NCI-H748 (cell line): Measurements from ENCODE around the gene FNDC3B.

ENCODE experiments used
- DNase-seq: peaks from one replicate; lab custom pipeline; 2025; ENCODE audit not compliant: unreplicated experiment; lab: John Stamatoyannopoulos, UW

The FNDC3B gene

DNA sequence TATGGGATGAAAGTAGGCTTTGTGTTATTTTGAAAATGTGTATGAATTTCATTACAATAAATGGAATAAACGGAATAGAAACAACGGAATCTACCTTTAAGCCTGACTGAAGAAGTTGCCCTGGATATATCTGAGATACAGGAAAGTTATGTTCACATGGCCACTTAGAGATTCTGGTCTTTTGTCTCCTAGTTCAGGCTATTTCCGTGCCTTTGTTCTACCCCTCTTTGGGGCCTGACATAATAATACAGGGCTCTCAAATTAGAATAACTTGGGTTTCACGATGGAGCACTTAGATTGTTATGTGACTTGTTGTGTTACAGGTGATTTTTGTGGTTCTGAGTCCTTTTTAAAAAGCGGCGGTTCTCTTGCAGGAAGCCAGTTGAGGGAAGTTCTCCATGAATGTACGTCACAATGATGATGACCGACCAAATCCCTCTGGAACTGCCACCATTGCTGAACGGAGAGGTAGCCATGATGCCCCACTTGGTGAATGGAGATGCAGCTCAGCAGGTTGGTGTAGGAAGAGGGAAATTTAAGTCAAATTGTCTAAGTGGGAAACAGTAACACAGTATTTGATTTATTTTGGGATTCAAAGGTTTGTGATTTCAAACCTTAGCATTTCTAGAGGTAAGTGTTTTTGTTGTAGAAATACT, 72.8 kb downstream of the FNDC3B start:
- no peak for DNase-seq

DNA sequence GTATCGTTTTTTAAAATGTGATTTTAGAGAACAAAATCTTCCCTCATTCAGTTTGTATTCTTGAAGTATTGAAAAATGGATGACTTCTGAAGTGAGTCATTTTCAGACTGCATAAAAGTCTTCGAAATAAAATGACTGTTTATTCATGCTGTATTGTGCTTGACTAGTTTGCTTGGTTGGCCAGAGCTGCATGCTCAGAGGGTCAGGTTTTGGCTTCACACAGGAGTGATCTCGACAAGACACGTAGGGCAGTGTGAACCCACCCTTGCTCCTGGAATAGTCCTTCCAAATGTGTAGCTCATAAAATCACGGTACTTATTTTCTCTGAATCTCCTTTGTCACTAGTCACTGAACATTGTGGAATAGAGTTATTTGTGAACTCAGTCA, 73.3 kb downstream of the FNDC3B start:
- no peak for DNase-seq

DNA sequence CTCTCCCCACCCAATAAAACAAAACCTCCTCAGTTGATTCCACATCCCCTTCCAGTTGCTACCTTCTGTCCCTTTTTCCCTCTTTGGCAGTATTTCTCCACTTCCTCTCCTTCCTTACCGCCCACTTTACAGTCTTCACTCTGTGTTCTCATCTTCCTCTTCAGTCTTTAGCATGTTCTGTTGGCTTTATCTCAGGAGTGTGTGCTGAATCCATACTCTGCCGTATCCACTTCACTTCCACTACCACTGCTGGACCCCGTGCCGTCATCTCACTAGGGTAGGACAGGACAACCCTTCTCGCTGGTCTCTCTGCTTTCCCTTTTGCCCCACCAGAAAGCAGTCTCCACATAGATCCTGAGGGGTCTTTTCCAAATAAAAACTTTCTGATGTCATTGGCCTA, 74.3 kb downstream of the FNDC3B start:
- DNase-seq: no peak

DNA sequence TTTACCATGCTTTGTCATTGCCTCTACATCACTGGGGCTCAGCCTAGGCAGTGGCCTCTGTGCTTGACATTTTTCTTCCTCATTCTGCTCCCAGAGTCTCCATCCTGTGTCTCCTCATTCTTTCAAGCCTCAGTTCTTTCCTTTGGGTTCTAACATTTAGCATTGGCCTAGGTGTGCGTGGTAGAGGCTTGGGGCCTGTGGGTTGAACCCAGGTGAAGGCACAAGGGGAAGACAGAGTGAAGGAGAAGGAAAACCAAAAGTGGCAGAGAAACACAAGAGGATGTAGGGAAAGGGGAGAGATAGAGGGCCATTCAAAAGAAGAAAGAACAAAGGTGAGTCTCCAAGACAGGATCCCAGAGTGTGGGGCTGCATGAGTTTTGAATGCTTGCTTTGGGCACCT, 75.7 kb downstream of the FNDC3B start:
- DNase-seq: no peak

DNA sequence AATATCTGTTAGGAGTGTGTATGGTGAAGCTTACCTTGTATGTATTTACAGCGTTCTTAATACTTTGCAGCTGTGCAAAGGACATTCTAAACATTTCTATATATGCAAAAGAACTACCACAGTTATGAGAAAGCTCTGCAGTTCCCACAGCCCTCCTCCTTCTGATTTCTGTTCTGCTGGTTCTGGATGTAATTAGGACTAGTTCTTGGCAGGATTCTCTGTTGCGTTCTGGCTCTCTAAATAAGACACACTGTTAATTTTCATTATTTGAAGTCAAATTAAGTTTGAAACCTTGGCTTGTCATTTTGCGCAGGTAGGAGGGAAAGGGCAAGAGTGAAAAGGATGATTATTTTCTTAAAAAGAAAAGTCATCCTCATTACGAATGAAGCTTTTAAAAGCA, 76.4 kb downstream of the FNDC3B start:
- DNase-seq: no peak

DNA sequence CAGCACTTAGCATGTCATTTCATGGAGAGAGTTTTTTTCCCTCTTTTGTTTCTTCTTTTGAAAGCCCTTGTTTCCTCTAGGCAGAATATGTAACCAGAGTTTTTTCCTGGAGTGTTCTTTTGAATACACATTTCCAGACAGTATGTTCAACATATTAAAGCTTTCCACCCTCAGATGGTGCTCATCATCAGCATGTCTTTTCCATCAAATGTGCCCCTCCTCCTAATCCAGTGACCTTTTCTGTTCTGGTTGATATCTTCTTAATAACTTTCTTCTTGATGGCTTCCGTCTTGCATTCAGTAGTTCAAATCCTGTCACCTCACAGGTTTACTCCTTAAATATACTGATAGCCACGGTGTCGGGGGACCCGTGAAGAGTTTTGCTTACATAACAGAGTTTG, 78.6 kb downstream of the FNDC3B start:
- no peak for DNase-seq

DNA sequence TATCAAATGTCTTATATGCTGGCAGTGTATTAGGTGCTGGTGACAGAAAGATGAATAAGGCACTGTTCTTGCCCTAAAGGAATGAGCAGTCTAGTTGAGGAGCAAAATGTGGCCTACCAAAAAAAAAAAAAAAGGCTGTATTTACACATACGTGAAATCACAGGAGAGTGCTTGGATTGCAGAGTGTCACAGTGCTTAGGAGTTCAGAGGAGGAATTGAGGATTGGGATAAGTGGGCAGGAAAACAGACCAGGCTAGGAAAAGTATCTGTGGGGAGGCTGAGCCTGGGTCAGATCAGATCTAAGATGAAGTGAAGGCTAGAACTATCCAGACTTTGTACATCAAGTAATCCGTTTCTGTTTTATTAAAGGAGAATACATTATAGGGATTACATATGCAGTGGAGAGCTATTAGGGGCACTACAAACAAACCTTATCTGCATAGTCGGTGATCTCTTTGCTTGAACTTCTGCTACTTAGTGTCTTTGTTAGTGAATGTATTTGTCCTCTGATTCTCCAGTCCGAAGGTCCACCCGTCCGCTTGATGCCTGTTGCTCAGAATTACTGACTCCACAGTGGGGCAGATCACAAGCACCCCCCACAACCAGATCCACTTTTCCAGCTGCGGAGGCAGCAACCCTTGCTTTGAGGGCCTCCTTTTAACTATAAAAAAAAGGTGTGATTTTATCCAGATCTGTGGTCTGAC, 80.0 kb downstream of the FNDC3B start:
- DNase-seq: no peak

DNA sequence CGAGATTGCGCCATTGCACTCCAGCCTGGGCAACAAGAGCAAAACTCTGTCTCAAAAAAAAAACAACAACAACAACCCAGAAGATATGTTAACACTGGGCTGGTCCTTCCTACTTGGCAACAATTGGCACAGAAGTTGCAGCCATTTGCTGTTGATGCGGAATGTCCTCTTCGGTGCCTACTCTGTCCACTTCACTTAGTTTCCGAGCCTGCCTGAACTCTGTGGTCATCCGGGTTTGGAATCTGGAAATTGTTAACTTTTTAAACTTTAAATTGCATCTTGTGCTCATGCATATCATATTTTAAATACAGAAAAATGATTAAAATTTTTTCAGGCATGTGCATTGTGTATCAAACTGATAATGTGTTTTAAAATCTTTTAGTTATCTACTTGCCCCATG, 81.5 kb downstream of the FNDC3B start:
- no peak for DNase-seq

DNA sequence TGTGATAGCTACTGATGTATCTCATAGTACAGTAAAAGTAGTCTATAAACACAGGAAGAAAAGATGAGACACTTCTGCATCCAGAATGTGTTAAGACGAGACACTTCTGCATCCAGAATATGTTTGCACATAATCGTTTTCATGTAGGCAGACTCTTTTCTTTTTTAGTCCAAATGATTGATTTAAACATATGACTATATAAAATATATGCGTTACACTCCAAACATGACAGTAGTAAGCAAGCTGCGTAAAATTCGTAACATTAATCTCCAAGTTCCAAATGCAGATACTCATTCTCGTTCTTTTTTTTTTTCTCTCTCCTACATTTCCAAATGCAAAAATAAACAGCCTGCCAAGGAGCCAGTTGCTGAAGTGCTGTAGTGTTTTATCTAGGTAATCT, 82.6 kb downstream of the FNDC3B start:
- DNase-seq: no peak

DNA sequence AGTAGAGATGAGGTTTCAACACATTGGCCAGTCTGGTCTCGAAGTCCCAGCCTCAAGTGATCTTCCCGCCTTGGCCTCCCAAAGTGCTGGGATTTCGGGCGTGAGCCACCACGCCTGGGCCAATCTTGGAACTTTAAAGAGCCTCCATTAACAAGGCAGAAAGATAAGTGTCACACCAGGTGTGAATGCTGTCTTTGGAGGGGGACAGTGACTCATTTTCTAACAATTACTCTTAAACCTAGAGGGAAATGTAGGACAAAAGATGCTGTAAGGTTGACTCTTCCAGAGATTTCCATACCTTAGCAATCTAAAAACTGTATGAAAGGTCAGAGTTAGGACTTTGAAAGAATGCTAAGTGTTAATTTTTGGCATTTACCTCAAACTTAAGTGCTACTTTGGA, 84.9 kb downstream of the FNDC3B start:
- no peak for DNase-seq

DNA sequence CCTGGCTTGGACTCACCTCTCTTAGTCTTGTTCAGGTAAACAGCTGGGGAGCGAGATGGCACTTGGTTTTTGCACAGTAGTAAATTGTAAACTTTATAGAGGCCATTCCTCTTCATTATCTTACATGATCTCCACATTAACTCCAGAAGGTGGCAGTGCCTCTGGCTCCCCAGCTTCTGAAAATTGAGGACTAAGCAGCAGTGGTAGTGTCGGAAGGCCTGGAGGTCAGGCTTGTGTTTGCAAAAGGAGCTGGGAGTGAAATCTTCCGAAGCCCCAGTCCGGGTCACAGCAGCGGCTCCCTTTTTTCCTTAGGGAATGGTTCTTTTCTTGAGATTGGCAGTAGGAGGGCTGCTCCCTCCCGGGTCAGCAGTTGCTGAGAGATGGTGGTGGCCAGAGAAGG, 85.7 kb downstream of the FNDC3B start:
- no peak for DNase-seq

DNA sequence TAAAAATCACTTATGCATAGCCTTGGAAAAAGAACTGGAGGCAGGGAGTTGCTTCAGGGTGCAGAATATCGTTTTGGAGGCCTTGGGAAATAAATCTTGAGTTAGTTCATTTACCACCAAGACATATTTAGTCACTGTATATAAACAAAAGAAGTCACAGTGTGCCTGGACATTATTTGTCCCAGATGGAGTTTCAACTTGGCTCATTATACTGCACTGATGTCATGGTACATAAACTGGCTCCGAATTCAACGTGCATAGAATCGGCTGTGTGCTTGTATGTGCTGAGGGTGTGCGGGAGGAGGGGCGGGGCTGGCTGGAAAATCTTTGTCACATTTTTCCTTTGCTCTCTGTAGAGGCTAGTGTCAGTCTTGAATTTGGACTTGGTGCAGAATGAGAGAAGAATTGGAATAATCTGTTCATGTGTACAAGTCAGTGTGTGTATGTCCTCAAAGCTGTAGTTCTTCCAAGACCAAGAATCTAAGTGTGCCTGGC, 86.6 kb downstream of the FNDC3B start:
- no peak for DNase-seq

DNA sequence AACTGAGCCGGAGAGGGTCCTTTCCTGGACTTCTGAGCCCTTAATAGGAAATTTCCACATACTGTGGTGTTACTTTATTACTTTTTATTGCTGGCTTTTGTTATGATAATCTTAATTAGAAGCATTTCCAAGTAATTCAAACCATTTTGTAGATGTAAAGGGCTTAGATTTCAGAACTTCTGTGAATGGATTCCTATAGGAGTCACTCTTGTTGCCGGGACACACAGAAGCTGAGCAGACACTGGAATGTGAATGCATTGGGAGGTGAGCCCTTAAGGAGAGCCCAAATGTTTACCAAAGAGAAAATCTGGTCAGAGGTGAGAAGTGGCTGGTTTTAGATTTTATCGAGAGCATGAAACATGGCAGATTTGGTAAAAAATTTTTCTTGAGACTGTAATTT, 87.4 kb downstream of the FNDC3B start:
- DNase-seq: no peak

DNA sequence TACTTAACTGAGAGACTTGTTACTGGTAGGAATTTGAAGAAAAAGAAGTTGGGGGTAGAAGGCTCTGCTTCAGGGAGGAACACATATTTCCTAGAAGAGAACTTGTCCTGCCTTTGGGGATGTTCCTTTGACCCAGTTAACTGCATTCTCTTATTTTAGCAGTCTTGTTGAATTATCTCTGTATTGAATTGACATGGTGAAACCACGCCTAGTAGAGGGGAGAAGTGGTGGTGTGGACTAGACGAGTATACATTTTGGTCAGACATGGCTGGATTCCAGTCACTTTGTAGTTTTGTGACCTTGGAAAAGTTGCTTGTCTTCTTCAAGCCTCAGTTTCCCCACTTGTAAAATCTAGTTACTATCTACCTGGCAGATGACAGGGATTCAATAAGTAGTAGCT, 87.8 kb downstream of the FNDC3B start:
- no peak for DNase-seq

DNA sequence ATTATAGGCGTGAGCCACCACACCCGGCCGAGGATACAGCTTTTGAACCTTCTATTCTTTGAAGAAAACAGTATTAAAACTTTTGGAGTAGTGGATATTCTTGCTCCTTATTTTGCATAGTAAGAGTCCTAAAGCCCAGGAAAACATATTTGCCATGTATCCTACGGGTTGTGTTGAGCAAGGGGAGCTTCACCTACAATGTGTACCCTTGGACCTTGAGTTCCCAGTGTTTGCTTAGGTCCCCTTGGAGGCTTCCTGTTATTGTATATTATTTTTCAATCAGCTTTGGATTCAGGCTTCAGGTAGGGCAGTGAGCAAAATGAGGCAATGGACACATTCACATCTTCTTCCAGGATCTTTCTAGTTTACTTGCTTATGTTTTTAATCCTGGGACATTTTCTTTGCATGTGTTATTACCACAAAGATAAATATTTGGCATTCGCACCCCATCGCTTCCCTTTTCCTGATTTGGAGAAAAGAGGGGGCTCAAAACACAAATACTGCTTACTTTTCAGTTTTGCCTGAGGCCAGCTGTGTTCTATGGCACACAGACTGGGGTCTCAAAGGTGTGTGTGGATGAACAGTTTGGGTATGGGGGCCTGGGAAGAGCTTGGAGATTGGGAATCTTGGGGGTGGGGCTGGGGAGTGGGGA, 88.7 kb downstream of the FNDC3B start:
- no peak for DNase-seq

DNA sequence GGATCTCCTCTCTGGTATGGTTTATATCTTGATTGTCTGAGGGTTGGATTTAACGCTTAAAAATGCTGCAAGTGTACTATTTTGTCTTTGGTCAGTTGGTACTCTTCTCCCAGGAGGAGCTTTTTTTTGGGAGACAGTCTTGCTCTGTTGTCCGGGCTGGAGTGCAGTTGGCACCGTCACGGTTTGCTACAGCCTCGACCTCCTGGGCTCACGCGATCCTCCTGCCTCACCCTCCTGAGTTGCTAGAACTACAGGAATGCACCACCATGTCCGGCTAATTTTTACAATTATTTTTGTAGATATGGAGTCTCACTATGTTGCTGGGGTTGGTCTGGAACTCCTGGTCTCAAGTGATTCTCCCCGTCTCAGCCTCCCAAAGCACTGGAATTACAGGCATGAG, 89.5 kb downstream of the FNDC3B start:
- DNase-seq: no peak

DNA sequence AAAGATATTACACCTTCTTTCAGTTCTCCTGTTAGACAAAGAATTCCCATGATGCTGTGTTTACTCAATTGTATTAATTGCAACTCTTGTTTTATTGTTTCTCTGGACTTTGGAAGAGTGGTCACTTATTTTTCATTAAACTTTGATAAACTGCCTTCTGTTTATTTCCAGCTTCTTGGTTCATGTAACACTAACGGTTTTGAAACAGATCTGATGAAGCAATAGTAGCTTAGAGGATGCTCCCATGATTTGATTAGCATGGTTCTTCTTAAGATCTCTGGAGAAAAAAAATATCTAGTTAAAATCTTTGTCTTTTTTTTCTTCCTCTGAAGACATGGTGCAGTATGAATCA, 90.1 kb downstream of the FNDC3B start:
- DNase-seq: no peak

DNA sequence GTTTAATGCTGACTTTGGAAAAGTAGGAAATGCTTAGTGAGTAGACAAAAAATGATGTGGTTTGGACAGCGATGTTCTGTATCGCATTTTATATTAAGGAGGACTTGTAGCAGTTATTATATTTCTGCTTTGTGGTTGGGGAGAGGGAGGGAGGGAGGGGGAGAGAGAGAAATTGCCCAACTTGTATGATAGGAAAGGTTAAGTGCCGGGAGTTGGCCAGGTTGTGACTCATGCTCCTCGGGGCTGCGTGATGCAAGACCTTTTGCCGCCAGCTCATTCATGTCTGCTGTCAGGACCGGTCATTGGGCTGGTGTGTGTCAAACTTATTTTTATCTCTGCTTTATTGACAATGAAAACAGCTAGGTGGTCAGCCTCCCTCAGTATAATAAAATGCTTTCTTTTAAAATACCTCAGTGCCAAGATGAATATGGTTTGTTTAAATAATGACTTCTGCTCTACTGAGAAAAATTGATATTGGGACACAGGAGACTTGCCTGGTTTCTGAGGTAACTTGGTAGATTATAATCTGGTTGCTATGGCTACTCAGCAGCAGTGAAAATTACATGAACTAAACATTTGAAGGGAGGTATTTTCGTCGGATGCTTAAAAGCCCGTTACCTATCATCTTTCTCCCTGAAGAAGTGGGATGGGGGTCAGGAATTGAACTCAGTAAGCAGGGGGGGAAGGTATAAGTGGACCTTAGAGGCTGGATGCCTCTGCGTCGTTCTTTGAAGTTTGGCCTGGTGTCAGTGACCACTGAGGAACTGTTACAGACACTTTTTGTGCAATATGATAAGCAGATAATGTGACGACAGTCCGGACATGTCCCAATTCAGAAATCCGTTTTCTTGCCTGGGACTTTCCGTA, 90.7 kb downstream of the FNDC3B start:
- no peak for DNase-seq

DNA sequence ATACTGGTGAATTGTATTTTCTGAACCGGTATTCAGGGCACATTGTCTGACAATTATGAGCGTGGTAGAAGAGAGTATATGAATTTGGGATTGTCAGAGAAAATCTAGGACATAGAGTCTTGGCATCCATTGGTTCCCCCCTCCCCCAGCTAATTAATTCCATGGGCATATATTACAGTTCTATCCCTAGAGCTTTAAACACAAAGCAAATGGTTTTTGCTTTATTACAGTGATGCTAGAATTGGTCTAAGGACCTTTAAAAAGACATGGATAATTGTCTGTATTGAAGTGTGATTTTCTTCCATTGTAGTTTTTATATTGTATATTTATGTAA, 91.3 kb downstream of the FNDC3B start:
- DNase-seq: no peak

DNA sequence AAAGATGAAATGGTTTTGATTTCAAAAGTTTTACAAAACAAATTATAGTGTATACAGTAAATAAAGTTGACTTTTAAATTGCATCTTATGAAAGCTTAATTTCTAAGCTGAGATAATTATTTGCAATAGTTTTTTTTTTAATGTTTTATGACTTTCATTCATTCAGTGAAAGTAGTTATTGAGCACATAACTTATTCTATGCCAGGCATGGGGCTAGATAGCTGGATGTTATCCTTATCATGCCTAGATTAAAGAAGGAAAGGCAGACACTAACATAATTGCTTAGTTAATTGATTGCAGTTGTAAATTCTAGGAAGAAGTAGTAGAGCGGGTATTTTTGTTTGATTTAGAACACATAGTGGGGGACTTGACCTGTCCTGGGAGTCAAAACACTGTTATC, 92.4 kb downstream of the FNDC3B start:
- no peak for DNase-seq

DNA sequence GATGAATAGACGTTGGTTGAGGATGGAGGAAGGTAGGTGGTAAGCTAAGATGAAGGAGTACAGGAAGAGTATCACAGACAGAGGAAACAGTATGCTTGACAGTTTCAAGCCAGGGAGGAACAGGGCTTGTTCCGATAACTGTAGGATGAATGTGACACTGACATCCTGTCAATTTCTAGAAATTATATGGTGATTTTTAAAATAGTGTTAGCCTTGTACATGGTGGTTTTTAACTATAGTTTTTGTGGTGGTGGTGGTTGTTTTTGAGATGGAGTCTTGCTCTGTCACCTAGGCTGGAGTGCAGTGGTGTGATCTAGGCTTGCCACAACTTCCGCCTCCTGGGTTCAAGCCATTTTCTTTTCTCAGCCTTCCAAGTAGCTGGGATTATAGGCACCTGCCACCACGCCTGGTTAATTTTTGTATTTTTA, 92.8 kb downstream of the FNDC3B start:
- DNase-seq: no peak
